Measurements from ENCODE around the gene RFX7. TPM values are rescaled to one million over a fixed set of nuclear protein-coding genes. Genes with fewer than 3 reads are reported as not detected.

Gene RFX7
- total RNA-seq, 1 experiment from 2014 or later = 43.4 TPM

DNA sequence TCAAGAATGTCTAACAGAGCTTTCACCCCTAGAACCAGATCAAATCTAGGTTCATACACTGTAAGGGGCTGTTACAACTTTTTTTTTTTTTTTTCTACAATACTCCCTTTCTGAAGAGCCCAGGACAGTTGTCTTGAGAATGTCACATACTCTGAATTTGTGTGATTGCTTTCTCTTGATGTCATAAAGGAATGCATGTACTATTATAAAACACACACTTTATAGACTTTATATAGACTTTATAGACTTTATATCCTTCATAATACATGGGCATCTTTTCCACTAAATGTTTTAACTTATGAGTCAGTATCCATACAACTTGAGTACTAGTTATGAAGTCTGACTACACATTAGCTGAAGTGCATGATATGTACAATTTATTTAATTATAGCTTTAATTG lies 26.3 kb downstream of the RFX7 start:
- H2BK12ac ChIP-seq (ENCODE audit: insufficient read length, low read depth, low read length) = no peak overlapping the region
- Mint-ChIP-seq H3K36me3 (ENCODE audit: insufficient read depth in 1 of 3, low read depth in 3 of 3) (peaks cover 16 to 40% (median 30%) of the 10 kb centered on the region in 3 experiments), H3K4me3 (no peak overlapping the region), H3K4me1 (peaks cover 10 to 13% of the 10 kb centered on the region in 2 experiments), H3K27ac (no peak overlapping the region), H3K9me3 (peaks cover 9 to 24% of the 10 kb centered on the region in 2 experiments), H3K27me3 (ENCODE audit: low read depth) (no peaks in the 10 kb centered on the region)
- no peak overlapping the region for H3K14ac ChIP-seq (ENCODE audit: insufficient read depth, low read length)
- no peak overlapping the region for H3K18ac ChIP-seq (ENCODE audit: insufficient read length, low read depth, low read length)
- H3K9ac ChIP-seq (ENCODE audit: extremely low read depth, insufficient read length, low read length) = no peak overlapping the region
- H3K4me1 ChIP-seq (ENCODE audit: insufficient read depth, low read length) = peaks cover 3% of the 10 kb centered on the region; the same call in 1 of the 2 replicates
- TF ChIP-seq, protein P1, sequence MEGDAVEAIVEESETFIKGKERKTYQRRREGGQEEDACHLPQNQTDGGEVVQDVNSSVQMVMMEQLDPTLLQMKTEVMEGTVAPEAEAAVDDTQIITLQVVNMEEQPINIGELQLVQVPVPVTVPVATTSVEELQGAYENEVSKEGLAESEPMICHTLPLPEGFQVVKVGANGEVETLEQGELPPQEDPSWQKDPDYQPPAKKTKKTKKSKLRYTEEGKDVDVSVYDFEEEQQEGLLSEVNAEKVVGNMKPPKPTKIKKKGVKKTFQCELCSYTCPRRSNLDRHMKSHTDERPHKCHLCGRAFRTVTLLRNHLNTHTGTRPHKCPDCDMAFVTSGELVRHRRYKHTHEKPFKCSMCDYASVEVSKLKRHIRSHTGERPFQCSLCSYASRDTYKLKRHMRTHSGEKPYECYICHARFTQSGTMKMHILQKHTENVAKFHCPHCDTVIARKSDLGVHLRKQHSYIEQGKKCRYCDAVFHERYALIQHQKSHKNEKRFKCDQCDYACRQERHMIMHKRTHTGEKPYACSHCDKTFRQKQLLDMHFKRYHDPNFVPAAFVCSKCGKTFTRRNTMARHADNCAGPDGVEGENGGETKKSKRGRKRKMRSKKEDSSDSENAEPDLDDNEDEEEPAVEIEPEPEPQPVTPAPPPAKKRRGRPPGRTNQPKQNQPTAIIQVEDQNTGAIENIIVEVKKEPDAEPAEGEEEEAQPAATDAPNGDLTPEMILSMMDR (conservative IDR thresholded peaks at IDR 0.05) = no peak
- H2BK20ac ChIP-seq (ENCODE audit: low read depth, low read length, poor library complexity, severe bottlenecking) = no peak overlapping the region
- H4K20me1 ChIP-seq (ENCODE audit: control insufficient read depth, insufficient read depth, insufficient read length) = no peaks in the 10 kb centered on the region
- no peak overlapping the region for H2BK5ac ChIP-seq (ENCODE audit: insufficient read length, low read length)
- H2AK5ac ChIP-seq (ENCODE audit: insufficient read length, low read length) = no peak overlapping the region
- H2AFZ ChIP-seq (ENCODE audit: low read length) = no peak overlapping the region
- DNase-seq = no peak
- H3K79me1 ChIP-seq (ENCODE audit: insufficient read depth, low read depth, low read length, poor library complexity, severe bottlenecking) = no peaks in the 10 kb centered on the region
- no peak overlapping the region for H3K27ac ChIP-seq (ENCODE audit: insufficient read length, low read depth, low read length)
- peaks cover 6% of the 10 kb centered on the region; the same call in 1 of the 2 replicates for H3K79me2 ChIP-seq (ENCODE audit: insufficient read depth, low read length)
- H2BK15ac ChIP-seq (ENCODE audit: low read depth, low read length) = no peak overlapping the region
- no peak overlapping the region for H3K23ac ChIP-seq (ENCODE audit: insufficient read length, low read depth, low read length)
- H3T11ph ChIP-seq (ENCODE audit: low read length) = no peak overlapping the region
- no peak overlapping the region for H4K91ac ChIP-seq (ENCODE audit: insufficient read length, low read depth, low read length)
- no peak overlapping the region for H3K56ac ChIP-seq (ENCODE audit: insufficient read length, low read depth, low read length)
- H3K4ac ChIP-seq (ENCODE audit: low read depth, low read length) = no peak overlapping the region
- no peak overlapping the region for H2BK120ac ChIP-seq (ENCODE audit: low read depth, low read length, poor library complexity, severe bottlenecking)
- H3K27me3 ChIP-seq (ENCODE audit: insufficient read depth, low read length) = no peaks in the 10 kb centered on the region
- H3K23me2 ChIP-seq (ENCODE audit: insufficient read length, low read depth, low read length, poor library complexity, severe bottlenecking) = no peaks in the 10 kb centered on the region
- H3K4me2 ChIP-seq (ENCODE audit: insufficient read depth, insufficient read length, low read length) = no peak overlapping the region
- no peak overlapping the region for H4K8ac ChIP-seq (replicated peaks; ENCODE audit: insufficient read length, low read depth, low read length)
- H3K9me3 ChIP-seq (ENCODE audit: control insufficient read depth, low read depth, low read length) = no peaks in the 10 kb centered on the region
- no peak overlapping the region for H4K5ac ChIP-seq (ENCODE audit: insufficient read length, low read depth, low read length)

Data from H9 (cell line).